ENCODE data around the gene SEC22B. TPM values are rescaled to one million over a fixed set of nuclear protein-coding genes. Genes with fewer than 3 reads are reported as not detected.
"Not testable (repeated sequence)": the region's sequence is repeated elsewhere in the genome, so short reads cannot be mapped to it uniquely, and the experiment has no call there.

SEC22B gene
- total RNA-seq, 1 donor from 2014 or later = 30.2 TPM

GRCh38 chr1:120145806-120146205, 30.5 kb downstream of the SEC22B start:
- peak; percentile 59 for ATAC-seq
- H3K9me3 ChIP-seq; H3K4me1 ChIP-seq; DNase-seq; H3K27ac ChIP-seq; H3K4me3 ChIP-seq; intact Hi-C loops (cut with DNase I); H3K27me3 ChIP-seq; H3K36me3 ChIP-seq: not testable (repeated sequence)
- peak; percentile 39 for TF ChIP-seq CTCF (IDR thresholded peaks at IDR 0.05)

GRCh38 chr1:120144626-120145025, 31.7 kb downstream of the SEC22B start:
- ATAC-seq = peak; percentile 84
- H3K27ac ChIP-seq; H3K27me3 ChIP-seq; H3K9me3 ChIP-seq; DNase-seq; H3K4me1 ChIP-seq; H3K36me3 ChIP-seq; intact Hi-C loops (cut with DNase I); H3K4me3 ChIP-seq: not testable (repeated sequence)

GRCh38 chr1:120144169-120144568, 32.2 kb downstream of the SEC22B start:
- DNase-seq; H3K9me3 ChIP-seq; intact Hi-C loops (cut with DNase I); H3K27me3 ChIP-seq; H3K36me3 ChIP-seq; H3K4me1 ChIP-seq; H3K27ac ChIP-seq; H3K4me3 ChIP-seq; ATAC-seq: not testable (repeated sequence)

- H3K9me3 ChIP-seq; H3K36me3 ChIP-seq; H3K27me3 ChIP-seq; intact Hi-C loops (cut with DNase I); H3K4me3 ChIP-seq; H3K27ac ChIP-seq; ATAC-seq; H3K4me1 ChIP-seq; DNase-seq: not testable (repeated sequence)
Measured at GRCh38 chr1:120143334-120143733, 33.0 kb downstream of the SEC22B start.

GRCh38 chr1:120142512-120143263, 33.6 kb downstream of the SEC22B start:
- H3K9me3 ChIP-seq; H3K27me3 ChIP-seq; intact Hi-C loops (cut with DNase I); H3K4me1 ChIP-seq; H3K36me3 ChIP-seq; H3K4me3 ChIP-seq; DNase-seq: not testable (repeated sequence)
- ATAC-seq = peak; percentile 86
- H3K27ac ChIP-seq = peak overlapping the region; percentile 9

GRCh38 chr1:120141865-120142264, 34.5 kb downstream of the SEC22B start:
- H3K9me3 ChIP-seq; H3K4me1 ChIP-seq; H3K27me3 ChIP-seq; H3K4me3 ChIP-seq; DNase-seq; intact Hi-C loops (cut with DNase I); H3K36me3 ChIP-seq: not testable (repeated sequence)
- ATAC-seq = peak; percentile 43
- peak overlapping the region; percentile 9 for H3K27ac ChIP-seq

GRCh38 chr1:120140656-120141265, 35.6 kb downstream of the SEC22B start:
- H3K4me1 ChIP-seq; intact Hi-C loops (cut with DNase I); H3K9me3 ChIP-seq; H3K27me3 ChIP-seq; DNase-seq; H3K27ac ChIP-seq; ATAC-seq; H3K36me3 ChIP-seq; H3K4me3 ChIP-seq: not testable (repeated sequence)

- H3K36me3 ChIP-seq; DNase-seq; H3K27me3 ChIP-seq; H3K9me3 ChIP-seq; H3K4me1 ChIP-seq; H3K4me3 ChIP-seq; ATAC-seq; H3K27ac ChIP-seq; intact Hi-C loops (cut with DNase I): not testable (repeated sequence)
Measured at GRCh38 chr1:120136086-120136485, 40.2 kb downstream of the SEC22B start.

GRCh38 chr1:120133928-120134325, 42.4 kb downstream of the SEC22B start:
- DNase-seq; H3K9me3 ChIP-seq; H3K4me1 ChIP-seq; H3K27ac ChIP-seq; ATAC-seq; intact Hi-C loops (cut with DNase I); H3K36me3 ChIP-seq; H3K27me3 ChIP-seq; H3K4me3 ChIP-seq: not testable (repeated sequence)

Data from upper lobe of right lung (tissue), 1 donor.